Embryonic facial prominence (tissue), 1 donor: Measurements from ENCODE around the gene CCNK.

ENCODE experiments used
- DNase-seq: peaks from one replicate; pipeline ENCODE4 v3.0.0-alpha.2; 2016; ENCODE audit errors: extremely low spot score

Gene CCNK

DNA sequence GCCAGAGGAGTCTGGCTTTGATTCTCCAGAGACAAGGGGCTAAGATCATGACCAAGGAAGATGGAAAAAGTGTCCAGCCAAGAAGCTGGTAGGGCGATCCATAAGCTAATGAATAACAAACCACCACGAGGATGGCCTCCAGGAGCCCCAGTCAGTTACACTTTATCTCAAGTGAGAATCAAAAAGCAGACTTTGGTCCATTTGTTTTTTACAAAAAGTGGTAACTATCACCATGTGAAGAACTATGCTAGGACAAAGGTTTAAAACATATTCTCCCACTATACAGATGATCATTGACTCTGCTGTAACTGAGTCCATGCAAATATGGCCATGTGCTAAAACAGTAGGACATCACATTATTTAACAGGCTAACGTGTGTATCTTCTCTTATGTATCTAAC lies 14.5 kb upstream of the CCNK start:
- no peak for DNase-seq

DNA sequence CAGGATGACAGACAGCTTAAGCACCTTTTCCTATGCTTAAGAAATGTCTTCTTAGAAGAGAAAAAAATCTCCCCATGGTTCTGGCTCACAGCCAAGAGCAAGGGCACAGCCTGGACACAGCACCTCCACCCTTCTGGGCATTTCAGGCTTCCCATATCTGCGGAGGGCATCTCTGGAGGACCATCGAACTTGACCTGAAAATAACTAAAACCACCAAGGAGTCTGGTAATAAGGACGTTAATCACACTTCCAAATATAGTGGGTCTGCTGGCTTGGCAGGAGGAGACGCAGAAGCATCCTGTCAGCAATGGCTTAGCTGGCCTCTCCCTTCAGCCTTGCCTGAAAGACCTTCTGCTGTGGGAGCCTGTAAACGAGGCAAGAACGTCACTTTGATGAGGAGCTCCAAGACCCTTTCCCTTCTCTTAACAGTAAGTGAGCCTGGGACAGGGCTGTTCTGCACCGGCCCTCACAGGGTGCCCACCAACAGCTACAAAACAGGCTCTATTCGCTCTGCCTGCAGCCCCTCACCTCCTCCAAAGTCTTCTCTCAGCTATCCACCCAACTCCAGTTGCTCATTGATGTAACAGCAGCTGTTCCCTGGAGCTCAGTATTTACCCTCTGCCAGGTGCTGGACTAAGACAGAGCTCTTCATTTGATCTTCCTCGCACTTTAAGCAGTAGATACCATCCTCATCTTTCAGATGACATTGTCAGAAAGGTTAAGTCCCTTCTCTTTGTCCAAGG lies 13.7 kb upstream of the CCNK start:
- no peak for DNase-seq

DNA sequence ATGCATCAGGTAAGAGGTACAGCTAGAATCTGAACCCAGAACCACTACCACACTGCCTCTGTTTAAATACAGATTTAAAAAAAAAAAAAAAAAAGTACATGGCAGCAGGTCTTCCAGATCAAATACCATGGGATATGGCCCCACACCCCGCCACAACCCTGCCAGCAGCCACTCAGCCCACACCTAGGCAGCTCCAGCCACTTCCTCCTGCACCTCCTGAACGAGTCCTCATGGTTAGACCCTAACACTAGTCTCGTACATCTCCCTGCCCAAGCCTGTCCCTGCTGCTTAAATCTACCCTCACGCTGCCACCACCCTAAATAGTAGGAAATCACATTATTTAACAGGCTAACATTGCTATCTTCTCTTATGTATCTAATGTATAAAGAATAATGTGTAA lies 13.1 kb upstream of the CCNK start:
- DNase-seq = no peak

DNA sequence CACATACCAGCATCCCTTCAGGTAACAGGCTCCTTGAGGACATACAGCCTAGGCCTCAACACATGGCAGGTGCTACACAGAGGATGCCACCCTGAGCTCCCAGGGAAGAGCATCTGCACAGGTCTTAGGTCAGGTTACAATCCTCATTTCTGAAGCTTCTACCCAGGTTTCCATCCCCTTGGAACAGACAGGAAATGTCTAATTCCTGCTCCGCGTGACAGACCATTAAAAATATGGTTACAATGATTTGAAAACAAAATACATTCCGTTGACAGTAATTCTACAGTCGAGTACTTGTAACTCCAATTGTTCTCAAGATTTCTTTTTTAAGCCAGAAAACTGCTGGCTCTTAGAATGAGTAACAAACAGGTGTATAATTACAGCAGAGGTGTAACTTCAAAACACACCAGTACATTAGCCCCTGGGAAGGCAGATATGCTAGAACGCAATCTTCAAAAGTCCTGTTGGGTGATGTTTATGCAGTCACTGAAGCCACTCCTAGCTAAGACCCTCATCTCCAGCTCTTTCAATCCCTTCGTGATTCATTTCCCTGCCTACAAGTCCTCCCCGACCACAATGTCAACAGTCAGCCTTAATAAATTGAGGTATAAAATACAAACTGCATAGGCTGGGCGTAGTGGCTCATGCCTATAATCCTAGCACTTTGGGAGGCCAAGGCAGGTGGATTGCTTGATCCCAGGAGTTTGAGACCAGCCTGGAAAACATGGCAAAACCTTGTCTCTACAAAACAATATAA lies 12.2 kb upstream of the CCNK start:
- no peak for DNase-seq

GRCh38 chr14:99471731-99472130 lies 9.5 kb upstream of the CCNK start:
- DNase-seq = no peak

DNA sequence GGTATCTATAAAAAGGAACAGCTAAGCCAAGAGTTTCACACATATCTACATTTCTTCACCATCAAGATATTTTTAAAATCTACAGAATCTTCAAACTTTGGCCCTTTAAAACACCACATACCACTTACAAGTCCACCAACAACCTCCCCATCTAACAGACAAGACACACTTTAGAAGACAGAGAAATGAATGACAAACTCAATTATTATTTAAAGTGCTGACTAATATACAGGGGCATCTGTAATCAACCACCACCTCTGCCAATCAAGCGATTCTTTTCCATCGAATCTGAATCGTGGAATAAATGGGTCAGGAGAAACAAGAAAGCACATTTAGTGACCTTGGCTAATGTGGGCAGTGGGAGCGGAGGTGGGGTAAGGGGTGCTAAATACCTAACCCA lies 8.3 kb upstream of the CCNK start:
- no peak for DNase-seq

DNA sequence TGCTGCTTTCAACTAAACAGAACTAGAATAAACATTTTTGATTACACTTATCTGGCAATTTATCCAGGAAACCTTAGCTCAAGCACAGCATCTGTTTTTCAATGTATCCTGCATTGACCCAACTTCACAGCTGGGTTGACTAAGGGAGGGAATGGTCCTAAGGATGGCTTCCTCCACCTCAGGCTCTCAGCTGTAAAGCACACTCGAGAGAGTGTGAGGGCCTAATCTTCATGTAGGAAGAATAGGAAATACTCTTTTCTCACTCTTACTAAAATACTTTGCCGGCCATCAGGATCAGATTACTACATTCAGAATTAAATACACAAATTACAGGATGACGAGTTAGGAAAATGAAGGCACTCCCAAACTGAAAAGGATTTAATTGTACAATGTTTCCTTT lies 7.8 kb upstream of the CCNK start:
- no peak for DNase-seq

- DNase-seq = no peak
Measured at GRCh38 chr14:99475179-99475578, 6.0 kb upstream of the CCNK start.

DNA sequence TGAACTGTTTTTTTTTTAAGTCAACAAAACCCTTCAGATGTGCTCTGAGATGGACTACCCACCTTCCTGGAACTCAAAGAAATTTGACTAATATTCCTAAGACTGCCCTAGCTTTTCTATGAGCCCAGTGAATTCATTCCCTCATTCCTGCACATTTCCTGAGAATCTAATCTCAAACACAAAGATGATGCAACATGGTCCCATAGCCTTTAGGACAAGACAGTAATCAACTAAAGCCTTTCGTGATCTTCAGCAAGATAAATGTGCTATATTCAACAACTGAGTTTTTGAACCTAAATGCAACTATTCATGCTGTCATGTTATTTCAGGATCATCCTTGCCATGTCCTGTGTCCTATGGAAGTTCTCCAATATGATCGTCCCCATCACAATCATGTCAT lies 5.5 kb upstream of the CCNK start:
- DNase-seq = no peak

GRCh38 chr14:99476864-99477263 lies 4.3 kb upstream of the CCNK start:
- no peak for DNase-seq

GRCh38 chr14:99478128-99478527 lies 3.1 kb upstream of the CCNK start:
- DNase-seq = no peak

DNA sequence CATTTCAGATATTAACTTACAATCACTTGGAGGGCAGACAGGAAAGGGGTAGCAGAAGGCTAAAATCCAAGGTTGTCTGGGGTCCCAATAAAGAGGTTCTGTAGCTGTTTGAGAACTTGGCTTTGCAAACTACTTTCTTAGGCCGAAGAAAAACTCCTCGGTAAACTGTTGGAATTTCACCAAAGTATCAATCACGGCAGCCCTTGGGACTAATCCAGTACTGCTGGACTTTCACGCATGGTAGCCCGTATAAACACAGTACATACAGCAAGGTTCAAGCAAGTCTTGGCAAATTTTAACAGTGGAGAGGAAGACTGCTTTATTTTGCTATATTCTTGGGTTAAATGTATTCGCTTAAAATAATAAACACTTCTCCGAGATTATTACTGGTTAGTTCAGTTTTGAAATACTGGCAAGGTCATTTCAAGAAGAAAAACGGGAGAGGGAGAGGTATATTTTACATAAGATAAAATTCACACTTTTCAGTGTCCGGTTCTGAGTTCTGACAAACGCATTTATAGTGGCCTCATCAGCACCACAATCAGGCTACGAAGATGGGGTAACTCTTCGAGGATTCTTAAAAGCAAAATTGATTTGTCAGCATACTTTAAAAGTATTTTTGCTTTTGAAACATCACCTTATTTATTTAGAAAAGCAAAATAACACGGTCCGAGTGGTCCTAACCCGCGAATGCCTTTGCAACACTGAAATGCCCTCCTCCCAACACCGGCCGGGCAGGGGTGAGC lies 1.9 kb upstream of the CCNK start:
- no peak for DNase-seq

- DNase-seq = no peak
Measured at GRCh38 chr14:99479906-99480869, 1.0 kb upstream of the CCNK start, which contains the start of gene SETD3. Gene SETD3, minus strand, starts transcription at chr14:99480859. Its CDS starts 15,054 bp downstream, at chr14:99465805.

DNA sequence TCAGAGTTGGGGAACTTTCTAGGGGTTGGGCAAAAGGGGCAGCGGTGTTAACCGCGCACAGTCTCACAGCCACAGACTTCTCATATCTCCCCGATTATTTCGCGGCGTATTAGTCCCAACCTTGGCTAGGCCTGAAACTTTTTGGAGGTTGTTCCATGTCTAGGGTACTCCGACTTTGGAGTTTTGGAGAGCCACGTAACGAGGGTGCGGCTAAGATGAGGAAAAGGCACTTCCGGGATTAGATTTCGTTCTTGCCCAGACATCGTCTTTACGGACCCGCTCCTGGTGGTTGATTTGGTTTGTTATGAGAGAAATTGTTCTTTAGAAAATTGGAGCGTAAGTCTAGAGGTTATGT lies 513 bp downstream of the CCNK start:
- no peak for DNase-seq

DNA sequence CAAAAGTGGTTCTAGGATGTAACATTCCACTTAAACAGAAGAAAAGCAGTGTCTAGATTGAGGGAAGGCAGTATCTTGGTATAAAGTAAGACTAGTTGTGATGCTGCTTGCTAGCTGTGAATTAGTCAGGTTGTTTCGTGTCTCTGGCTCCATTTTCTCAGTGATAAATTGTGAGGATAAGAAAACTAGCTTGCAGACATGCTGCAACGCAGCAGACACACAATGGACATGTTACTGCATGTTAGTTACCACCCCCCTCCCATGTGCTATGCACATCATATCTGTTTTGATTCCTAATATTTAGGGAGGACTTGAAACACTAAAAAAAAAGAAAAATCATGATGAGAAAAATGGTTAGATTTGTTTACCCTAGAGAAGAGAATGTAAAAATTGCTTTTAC lies 2.9 kb downstream of the CCNK start:
- DNase-seq = no peak

- no peak for DNase-seq
Measured at GRCh38 chr14:99497341-99497740, 16.1 kb downstream of the CCNK start.

DNA sequence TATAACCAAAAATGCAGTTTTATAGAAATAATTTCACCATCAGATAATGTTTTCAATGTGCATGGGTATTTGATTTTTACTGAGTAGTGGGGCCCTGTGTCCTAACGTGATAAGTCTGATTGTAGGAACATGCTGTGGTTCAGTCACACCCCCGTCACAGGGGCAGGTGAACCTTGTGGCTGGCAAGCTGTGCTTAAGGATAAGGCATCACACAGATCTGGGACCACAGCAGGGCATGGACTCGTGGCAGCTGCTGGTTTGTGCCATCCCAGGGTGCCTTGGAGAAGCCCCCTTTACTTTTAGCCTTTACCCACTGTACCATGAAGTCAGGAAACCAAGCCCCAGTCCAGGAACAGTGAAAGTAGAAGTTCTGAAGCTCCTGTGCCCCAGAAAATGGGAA lies 16.7 kb downstream of the CCNK start:
- no peak for DNase-seq

- DNase-seq = no peak
Measured at GRCh38 chr14:99502989-99503421, 21.8 kb downstream of the CCNK start.

DNA sequence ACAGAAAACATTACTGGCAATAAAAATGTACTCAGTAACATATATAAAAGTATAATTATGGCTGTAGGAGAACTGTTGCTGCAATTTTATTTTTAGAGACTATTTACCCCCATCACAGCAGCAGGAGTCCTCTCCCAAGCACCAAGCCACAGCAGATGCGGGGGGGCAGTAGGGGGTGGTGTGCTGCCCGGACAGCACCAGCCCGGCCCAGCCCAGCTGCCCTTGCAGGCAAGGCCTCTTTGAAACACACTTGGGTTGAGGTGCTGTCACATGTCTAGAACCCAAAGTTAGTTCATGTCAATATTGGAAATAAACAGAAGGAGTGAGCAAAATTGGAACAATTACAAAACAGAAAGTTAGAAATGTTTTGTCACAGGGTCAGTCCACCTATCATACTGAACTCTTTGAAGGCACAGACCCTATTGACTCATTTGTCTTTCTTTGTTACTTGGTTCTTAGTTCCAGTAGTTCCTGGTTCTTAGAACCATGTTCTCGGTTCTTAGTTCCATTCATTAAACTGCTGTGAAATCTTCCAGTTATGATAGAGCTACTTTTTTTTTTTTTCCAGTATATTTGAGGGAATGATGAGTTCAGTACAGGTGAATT lies 22.7 kb downstream of the CCNK start:
- no peak for DNase-seq

DNA sequence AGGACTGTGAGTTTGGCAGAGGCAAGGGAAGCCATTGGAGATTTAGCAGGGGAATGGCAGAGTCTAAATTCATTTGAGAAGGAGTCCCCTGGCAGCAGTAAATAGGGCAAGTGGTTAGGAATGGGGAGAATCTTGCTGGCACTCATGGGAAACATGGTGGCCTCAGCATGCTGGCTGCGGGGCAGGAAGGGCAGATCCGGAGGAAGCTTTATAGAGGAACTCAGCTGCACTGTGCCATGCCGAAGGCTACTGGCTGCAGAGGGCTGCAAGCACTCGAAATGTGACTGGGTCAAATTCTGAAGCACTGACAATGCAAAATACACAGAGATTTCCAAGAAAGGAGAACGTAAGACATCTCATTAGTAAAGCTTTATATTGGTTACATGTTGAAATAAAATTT lies 23.9 kb downstream of the CCNK start:
- DNase-seq = no peak

- no peak for DNase-seq
Measured at GRCh38 chr14:99506276-99506675, 25.1 kb downstream of the CCNK start.
